Measurements from ENCODE around the gene ANKLE2.
A peak's percentile ranks its signal among the peaks of the same experiment; 100 is the strongest.
"Not testable (repeated sequence)": the region's sequence is repeated elsewhere in the genome, so short reads cannot be mapped to it uniquely, and the experiment has no call there.

ANKLE2 gene

GRCh38 chr12:132761032-132761920, at the start of gene ANKLE2:
Gene ANKLE2, minus strand, starts transcription at chr12:132761832. Its CDS starts 34 bp downstream, at chr12:132761798.
- peak; percentile 27 for DNase-seq

GRCh38 chr12:132809391-132809790, 47.8 kb upstream of the ANKLE2 start:
- DNase-seq = not testable (repeated sequence)

- DNase-seq = no peak
Observed at GRCh38 chr12:132807295-132808092, 45.9 kb upstream of the ANKLE2 start.

GRCh38 chr12:132806857-132807256, 45.2 kb upstream of the ANKLE2 start:
- DNase-seq = no peak

- DNase-seq = no peak
Observed at GRCh38 chr12:132804426-132804861, 42.8 kb upstream of the ANKLE2 start.

GRCh38 chr12:132803888-132804287, 42.3 kb upstream of the ANKLE2 start:
- DNase-seq = no peak

GRCh38 chr12:132803125-132803524, 41.5 kb upstream of the ANKLE2 start:
- DNase-seq = no peak

- DNase-seq = no peak
Observed at GRCh38 chr12:132801741-132802140, 40.1 kb upstream of the ANKLE2 start.

GRCh38 chr12:132798836-132799235, 37.2 kb upstream of the ANKLE2 start:
- DNase-seq = no peak

GRCh38 chr12:132797820-132798570, 36.4 kb upstream of the ANKLE2 start:
- DNase-seq = no peak

GRCh38 chr12:132795847-132796246, 34.2 kb upstream of the ANKLE2 start:
- DNase-seq = no peak

GRCh38 chr12:132791940-132792339, 30.3 kb upstream of the ANKLE2 start:
- DNase-seq = not testable (repeated sequence)

- DNase-seq = no peak
Observed at GRCh38 chr12:132789099-132789471, 27.5 kb upstream of the ANKLE2 start.

GRCh38 chr12:132788375-132789098, 26.9 kb upstream of the ANKLE2 start:
- DNase-seq = no peak

- DNase-seq = no peak
Observed at GRCh38 chr12:132787877-132788276, 26.2 kb upstream of the ANKLE2 start.

- DNase-seq = no peak
Observed at GRCh38 chr12:132786192-132786591, 24.6 kb upstream of the ANKLE2 start.

- DNase-seq = no peak
Observed at GRCh38 chr12:132784580-132784979, 22.9 kb upstream of the ANKLE2 start.

GRCh38 chr12:132783917-132784531, 22.4 kb upstream of the ANKLE2 start:
- no peak for DNase-seq

- DNase-seq = no peak
Observed at GRCh38 chr12:132781938-132782337, 20.3 kb upstream of the ANKLE2 start.

- DNase-seq = no peak
Observed at GRCh38 chr12:132779781-132780353, 18.2 kb upstream of the ANKLE2 start.

GRCh38 chr12:132777614-132778013, 16.0 kb upstream of the ANKLE2 start:
- DNase-seq = no peak
